Sigmoid colon (tissue), 7 donors: ENCODE results near the gene RAPGEF3. TPM values are rescaled to one million over a fixed set of nuclear protein-coding genes. Genes with fewer than 3 reads are reported as not detected.

Experiments used
- DNase-seq: peaks from one replicate; pipeline ENCODE4 v3.0.0-alpha.2; 2019
- H3K27ac ChIP-seq, 4 donors: fragments of 200-600 bp; sonication (generic); one replicate each; pipeline ENCODE4 v1.5.1; 2016 to 2019; ENCODE audit warnings: mild to moderate bottlenecking in 1 of 4
- H3K27me3 ChIP-seq, 3 donors: fragments of 200-600 bp; sonication (generic); one replicate each; pipeline ENCODE4 v1.5.1; 2019; ENCODE audit warnings: mild to moderate bottlenecking in 1 of 3
- H3K36me3 ChIP-seq, 4 donors: fragments of 200-600 bp; sonication (generic); one replicate each; pipeline ENCODE4 v1.5.1; 2016 to 2019
- H3K4me1 ChIP-seq, 4 donors: fragments of 200-600 bp; sonication (generic); one replicate each; pipeline ENCODE4 v1.5.1; 2017 to 2019
- H3K4me3 ChIP-seq, 4 donors: fragments of 200-600 bp; sonication (generic); one replicate each; pipeline ENCODE4 v1.5.1; 2017 to 2019; ENCODE audit warnings: mild to moderate bottlenecking in 2 of 4, moderate library complexity in 1 of 4
- H3K9me3 ChIP-seq, 4 donors: fragments of 200-600 bp in 3 of 4; sonication (generic) in 3 of 4; one replicate each; pipeline versions ENCODE4 v1.5.1 to v1.6.1; 2013 to 2019
- EP300 ChIP-seq, 4 donors: sonication (generic); formaldehyde crosslinking; IDR thresholded peaks; one replicate each; pipeline ENCODE4 v1.6.1; 2017; ENCODE audit warnings: antibody characterized with exemption in 4 of 4
- POLR2A ChIP-seq, 2 donors: fragments of 450-650 bp; IDR thresholded peaks; one replicate each; pipeline ENCODE4 v1.6.1; 2016; ENCODE audit warnings: antibody characterized with exemption in 2 of 2, mild to moderate bottlenecking in 2 of 2, moderate library complexity in 2 of 2
- POLR2AphosphoS5 ChIP-seq, 4 donors: sonication (generic); formaldehyde crosslinking; IDR thresholded peaks; one replicate each; pipeline ENCODE4 v1.6.1; 2017; ENCODE audit warnings: antibody characterized with exemption in 4 of 4
- WGBS, 2 donors: extraction: QIAGEN DNeasy Blood & Tissue Kit; methylation state at CpG; one replicate each; pipeline ENCODE4 v1.1.7; 2013; 5-methylcytosine and 5-hydroxymethylcytosine counted together
- intact Hi-C: fragments of 100-400 bp; cut with DNase I; formaldehyde crosslinking; loops from one replicate; pipeline ENCODE4 v1.15.1; 2023
- polyA plus RNA-seq, 3 donors: library from polyadenylated mRNA; stranded (reverse); fragments of 200-250 nt; gene quantifications; one replicate each; pipeline ENCODE4 v1.2.3, GENCODE V29; 2013
- total RNA-seq, 4 donors: library from RNA; depleted of rRNA; stranded (reverse); fragments of >200 nt; gene quantifications; one replicate each; pipeline ENCODE4 v1.1.0, GENCODE V29; 2016
- TF ChIP-seq, protein P1 (sequence below), 4 experiments: fragments of 450-650 bp in 3 of 4; fragments of 200-600 bp in 1 of 4; IDR thresholded peaks; one replicate each; pipeline ENCODE4 v1.5.1; 2016 to 2019; ENCODE audit warnings: antibody characterized with exemption in 4 of 4, mild to moderate bottlenecking in 3 of 4, moderate library complexity in 2 of 4
- donor health status: healthy with polysubstance abuse.
- donor health status: Bipolar disorder and iron deficiency.
- donor health status: healthy.

The RAPGEF3 gene
- total and polyA plus RNA-seq, 7 donors = 3.9 to 36.8 (median 14.6) TPM

DNA sequence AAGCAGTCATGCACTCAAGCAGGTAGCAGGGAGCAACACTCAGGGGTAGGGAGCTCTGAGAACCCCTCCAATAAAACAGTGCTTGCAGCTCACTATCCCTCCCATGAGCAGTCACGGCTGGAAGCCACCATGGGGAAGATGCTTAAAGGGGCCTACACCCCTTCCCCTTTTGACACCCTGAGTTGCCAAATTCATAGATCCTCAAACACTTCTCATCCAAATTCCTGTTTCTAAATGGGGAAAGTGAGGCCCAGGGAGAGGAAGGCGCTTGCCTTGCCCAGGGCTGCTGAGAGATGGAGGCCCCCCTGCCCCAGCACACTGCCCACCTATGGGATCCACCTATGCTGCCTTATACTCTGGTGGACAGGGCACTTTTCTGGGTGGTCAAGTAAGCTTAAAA, 26.2 kb downstream of the RAPGEF3 start:
- no peaks in the 10 kb centered on the region for H3K9me3 ChIP-seq
- H3K27me3 ChIP-seq = no peaks in the 10 kb centered on the region
- WGBS, 2 donors = 80 to 88% methylated on average over 2 of the region's 2 CpGs
- TF ChIP-seq, protein P1, sequence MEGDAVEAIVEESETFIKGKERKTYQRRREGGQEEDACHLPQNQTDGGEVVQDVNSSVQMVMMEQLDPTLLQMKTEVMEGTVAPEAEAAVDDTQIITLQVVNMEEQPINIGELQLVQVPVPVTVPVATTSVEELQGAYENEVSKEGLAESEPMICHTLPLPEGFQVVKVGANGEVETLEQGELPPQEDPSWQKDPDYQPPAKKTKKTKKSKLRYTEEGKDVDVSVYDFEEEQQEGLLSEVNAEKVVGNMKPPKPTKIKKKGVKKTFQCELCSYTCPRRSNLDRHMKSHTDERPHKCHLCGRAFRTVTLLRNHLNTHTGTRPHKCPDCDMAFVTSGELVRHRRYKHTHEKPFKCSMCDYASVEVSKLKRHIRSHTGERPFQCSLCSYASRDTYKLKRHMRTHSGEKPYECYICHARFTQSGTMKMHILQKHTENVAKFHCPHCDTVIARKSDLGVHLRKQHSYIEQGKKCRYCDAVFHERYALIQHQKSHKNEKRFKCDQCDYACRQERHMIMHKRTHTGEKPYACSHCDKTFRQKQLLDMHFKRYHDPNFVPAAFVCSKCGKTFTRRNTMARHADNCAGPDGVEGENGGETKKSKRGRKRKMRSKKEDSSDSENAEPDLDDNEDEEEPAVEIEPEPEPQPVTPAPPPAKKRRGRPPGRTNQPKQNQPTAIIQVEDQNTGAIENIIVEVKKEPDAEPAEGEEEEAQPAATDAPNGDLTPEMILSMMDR (IDR thresholded peaks at IDR 0.05) = no peak
- TF ChIP-seq EP300 (IDR thresholded peaks at IDR 0.05) (no peak), POLR2AphosphoS5 (IDR thresholded peaks at IDR 0.05) (no peak), POLR2A (IDR thresholded peaks at IDR 0.05) (no peak)
- no peak overlapping the region for H3K4me3 ChIP-seq
- no peak overlapping the region for H3K27ac ChIP-seq
- H3K4me1 ChIP-seq = peaks cover 0 to 32% (median 30%) of the 10 kb centered on the region in 4 donors
- intact Hi-C loops = no loop called here
- H3K36me3 ChIP-seq = no peaks in the 10 kb centered on the region
- no peak for DNase-seq

DNA sequence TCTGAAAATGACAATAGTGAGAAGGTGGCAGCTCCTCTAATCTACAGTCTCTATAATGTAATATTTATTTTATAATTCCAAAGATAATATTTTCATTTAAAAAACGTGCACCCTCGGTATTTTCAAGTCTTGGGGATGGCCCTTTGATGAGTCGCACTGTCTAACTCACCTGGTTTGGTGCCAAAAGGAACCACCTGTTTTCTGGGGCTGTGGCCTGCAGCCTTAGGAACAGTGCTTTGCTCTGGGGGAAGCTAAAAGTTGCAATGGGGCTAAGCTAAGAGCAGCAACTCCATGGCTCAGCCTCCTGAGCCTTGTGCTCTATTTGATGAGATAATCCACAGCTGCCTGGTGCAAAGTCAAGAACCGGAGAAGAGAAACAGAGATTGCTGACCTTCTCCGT, 27.0 kb downstream of the RAPGEF3 start:
- no peak for DNase-seq

DNA sequence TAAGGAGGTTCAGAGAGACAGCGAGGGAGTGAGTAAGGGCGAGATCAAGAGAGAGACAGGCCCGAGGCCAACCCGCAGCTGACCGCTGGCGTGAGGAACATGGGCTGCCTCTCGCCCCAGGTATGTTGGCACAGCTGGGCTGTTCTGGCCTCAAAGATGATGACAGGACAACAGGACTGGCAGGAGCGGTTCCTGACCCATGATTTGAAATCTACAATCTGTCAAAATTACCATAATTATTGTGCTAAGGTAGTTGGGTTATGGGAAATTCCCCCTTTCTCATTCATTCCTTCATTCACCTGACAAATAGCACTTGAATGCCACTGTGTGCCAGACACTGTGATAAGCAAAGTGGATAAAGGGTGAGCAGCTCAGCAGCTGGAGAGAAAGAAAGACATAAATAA, 28.3 kb downstream of the RAPGEF3 start:
- H3K4me3 ChIP-seq = no peak overlapping the region
- H3K9me3 ChIP-seq = no peaks in the 10 kb centered on the region
- TF ChIP-seq EP300 (IDR thresholded peaks at IDR 0.05) = no peak
- TF ChIP-seq, protein P1 (IDR thresholded peaks at IDR 0.05) = no peak
- TF ChIP-seq POLR2AphosphoS5 (IDR thresholded peaks at IDR 0.05) = no peak
- no peak for TF ChIP-seq POLR2A (IDR thresholded peaks at IDR 0.05)
- peak overlapping the region in 1 of 4 donors; percentile 1 for H3K27ac ChIP-seq
- no peak for DNase-seq
- no peaks in the 10 kb centered on the region for H3K27me3 ChIP-seq
- H3K36me3 ChIP-seq = no peaks in the 10 kb centered on the region
- intact Hi-C loops = no loop called here
- peaks cover 0 to 10% (median 9%) of the 10 kb centered on the region in 4 donors for H3K4me1 ChIP-seq
- WGBS, 2 donors = 78 to 85% methylated on average over 8 of the region's 8 CpGs

More for the DNA sequence above, 27.0 kb downstream of the RAPGEF3 start:
- Histone ChIP-seq H3K27me3 (no peaks in the 10 kb centered on the region), H3K4me3 (no peak overlapping the region), H3K27ac (no peak overlapping the region), H3K9me3 (no peaks in the 10 kb centered on the region), H3K4me1 (peaks cover 0 to 24% (median 23%) of the 10 kb centered on the region in 4 donors), H3K36me3 (no peaks in the 10 kb centered on the region)
- intact Hi-C loops = no loop called here
- TF ChIP-seq POLR2AphosphoS5 (IDR thresholded peaks at IDR 0.05) = no peak
- TF ChIP-seq POLR2A (IDR thresholded peaks at IDR 0.05) = no peak
- TF ChIP-seq, protein P1 (IDR thresholded peaks at IDR 0.05) = no peak
- no peak for TF ChIP-seq EP300 (IDR thresholded peaks at IDR 0.05)
- 69 to 85% methylated on average over 5 of the region's 5 CpGs for WGBS, 2 donors

DNA sequence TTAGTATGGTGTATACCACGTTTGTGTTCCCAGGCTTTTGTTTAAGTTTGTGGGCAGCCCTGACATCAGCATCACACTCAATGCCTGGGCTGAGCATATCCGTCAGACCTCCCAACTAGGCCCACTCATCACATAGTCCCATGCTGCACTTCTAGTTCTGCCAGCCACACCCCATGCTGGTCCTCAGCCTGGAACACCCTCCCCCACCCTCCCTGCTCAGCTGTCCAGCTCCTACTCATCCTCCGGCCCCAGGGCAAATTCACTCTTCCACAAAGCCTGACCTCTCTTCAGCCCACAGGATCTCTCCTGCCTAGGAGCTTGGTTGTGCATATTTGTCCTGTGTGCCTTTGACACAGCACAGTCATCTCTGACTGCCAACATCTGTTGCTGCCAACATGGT, 29.4 kb downstream of the RAPGEF3 start:
- no peak overlapping the region for H3K4me3 ChIP-seq
- TF ChIP-seq POLR2A (IDR thresholded peaks at IDR 0.05) (no peak), POLR2AphosphoS5 (IDR thresholded peaks at IDR 0.05) (no peak), EP300 (IDR thresholded peaks at IDR 0.05) (no peak)
- TF ChIP-seq, protein P1 (IDR thresholded peaks at IDR 0.05) = no peak
- DNase-seq = no peak
- intact Hi-C loops = no loop called here
- no peaks in the 10 kb centered on the region for H3K9me3 ChIP-seq
- no peaks in the 10 kb centered on the region for H3K4me1 ChIP-seq
- no peaks in the 10 kb centered on the region for H3K36me3 ChIP-seq
- no peak overlapping the region for H3K27ac ChIP-seq
- H3K27me3 ChIP-seq = no peaks in the 10 kb centered on the region
- WGBS, 2 donors = 67 to 71% methylated on average over 3 of the region's 3 CpGs

DNA sequence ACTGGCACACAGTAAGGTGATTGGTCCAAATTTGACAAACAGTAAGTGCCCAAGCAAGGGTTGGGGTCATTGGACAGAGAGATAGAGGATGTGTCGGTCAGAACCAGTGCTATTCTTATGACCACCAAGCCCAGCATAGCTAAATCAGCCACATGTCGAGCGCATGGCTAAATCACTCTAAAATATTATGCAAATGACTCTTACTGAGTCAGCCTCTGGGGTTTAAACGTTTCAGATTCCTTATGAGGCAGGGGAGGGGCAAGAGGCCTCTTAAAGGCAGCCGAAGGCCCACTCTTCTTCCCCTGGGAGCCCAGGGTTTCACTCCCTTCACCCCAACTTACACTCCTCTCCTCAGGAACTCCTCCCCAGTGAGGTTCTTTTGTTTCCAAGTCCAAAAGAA, 32.8 kb downstream of the RAPGEF3 start:
- Histone ChIP-seq H3K4me3 (no peak overlapping the region), H3K9me3 (no peaks in the 10 kb centered on the region), H3K27me3 (no peaks in the 10 kb centered on the region), H3K36me3 (peaks cover 0 to under 1% (median 0%) of the 10 kb centered on the region in 4 donors), H3K27ac (no peak overlapping the region), H3K4me1 (no peaks in the 10 kb centered on the region)
- intact Hi-C loops = no loop called here
- peak; percentile 19 for DNase-seq
- no peak for TF ChIP-seq POLR2AphosphoS5 (IDR thresholded peaks at IDR 0.05)
- TF ChIP-seq POLR2A (IDR thresholded peaks at IDR 0.05) = no peak
- TF ChIP-seq, protein P1 (IDR thresholded peaks at IDR 0.05) = no peak
- no peak for TF ChIP-seq EP300 (IDR thresholded peaks at IDR 0.05)
- WGBS, 2 donors = 53 to 73% methylated on average over 5 of the region's 5 CpGs
